Nephron (organoid): ENCODE measurements around the gene ELL2.
"Not testable (repeated sequence)": the region's sequence is repeated elsewhere in the genome, so short reads cannot be mapped to it uniquely, and the experiment has no call there.

ENCODE experiments used
- H3K27ac Mint-ChIP-seq, 3 experiments: 2 replicates each; pipeline ENCODE4 v1.8.0; 2020; ENCODE audit warnings: mixed read lengths in 3 of 3, mild to moderate bottlenecking in 2 of 3, moderate library complexity in 1 of 3
- H3K27me3 Mint-ChIP-seq: 2 replicates; pipeline ENCODE4 v1.8.0; 2021; ENCODE audit warnings: low read depth, mild to moderate bottlenecking, moderate library complexity, mixed read lengths
- H3K36me3 Mint-ChIP-seq: 2 replicates; pipeline ENCODE4 v1.8.0; 2020; ENCODE audit warnings: low read depth, mixed read lengths
- H3K4me1 Mint-ChIP-seq: 2 replicates; pipeline ENCODE4 v1.8.0; 2020; ENCODE audit warnings: mixed read lengths
- H3K4me3 Mint-ChIP-seq, 3 experiments: 2 replicates each; pipeline ENCODE4 v1.8.0; 2020; ENCODE audit warnings: mild to moderate bottlenecking in 3 of 3, mixed read lengths in 3 of 3, moderate library complexity in 2 of 3
- H3K9me3 Mint-ChIP-seq: 2 replicates; pipeline ENCODE4 v1.8.0; 2020; ENCODE audit warnings: mixed read lengths
- CTCF ChIP-seq, 3 experiments: fragments of 200-600 bp; sonication (generic); IDR thresholded peaks; one replicate each; pipeline ENCODE4 v1.5.0; 2021; ENCODE audit warnings: antibody characterized with exemption in 3 of 3; ENCODE audit not compliant: unreplicated experiment in 3 of 3

ELL2 gene

GRCh38 chr5:95853490-95853889 is 108.2 kb downstream of the ELL2 start:
- no peaks in the 10 kb centered on the region for H3K36me3 Mint-ChIP-seq
- no peak overlapping the region for H3K27ac Mint-ChIP-seq
- H3K9me3 Mint-ChIP-seq, result no peaks in the 10 kb centered on the region
- H3K27me3 Mint-ChIP-seq, result peaks cover 4% of the 10 kb centered on the region
- no peak for TF ChIP-seq CTCF (IDR thresholded peaks at IDR 0.05; ENCODE audit: unreplicated experiment in 3 of 3)
- H3K4me1 Mint-ChIP-seq, result peaks cover 2% of the 10 kb centered on the region
- no peak overlapping the region for H3K4me3 Mint-ChIP-seq

- TF ChIP-seq CTCF (IDR thresholded peaks at IDR 0.05; ENCODE audit: unreplicated experiment in 3 of 3), result no peak
Observed at GRCh38 chr5:95852567-95852966, 109.1 kb downstream of the ELL2 start.

GRCh38 chr5:95851141-95851540 is 110.5 kb downstream of the ELL2 start:
- not testable (repeated sequence) for H3K9me3 Mint-ChIP-seq, H3K4me3 Mint-ChIP-seq, H3K27me3 Mint-ChIP-seq, H3K36me3 Mint-ChIP-seq, H3K27ac Mint-ChIP-seq, H3K4me1 Mint-ChIP-seq

More at GRCh38 chr5:95852567-95852966, 109.1 kb downstream of the ELL2 start:
- Mint-ChIP-seq H3K9me3 (no peaks in the 10 kb centered on the region), H3K27me3 (no peaks in the 10 kb centered on the region), H3K36me3 (no peaks in the 10 kb centered on the region), H3K4me1 (no peaks in the 10 kb centered on the region), H3K27ac (peak overlapping the region in 1 of 3 experiments; percentile 26), H3K4me3 (no peak overlapping the region)

GRCh38 chr5:95850391-95850894 is 111.2 kb downstream of the ELL2 start:
- Mint-ChIP-seq H3K4me3 (no peak overlapping the region), H3K9me3 (no peaks in the 10 kb centered on the region), H3K27me3 (no peaks in the 10 kb centered on the region), H3K27ac (peak overlapping the region; percentile 25 to 61 (median 38)), H3K36me3 (no peaks in the 10 kb centered on the region), H3K4me1 (no peaks in the 10 kb centered on the region)
- no peak for TF ChIP-seq CTCF (IDR thresholded peaks at IDR 0.05; ENCODE audit: unreplicated experiment in 3 of 3)

GRCh38 chr5:95848701-95849100 is 113.0 kb downstream of the ELL2 start:
- TF ChIP-seq CTCF (IDR thresholded peaks at IDR 0.05; ENCODE audit: unreplicated experiment in 3 of 3), result no peak
- Mint-ChIP-seq H3K4me1 (no peaks in the 10 kb centered on the region), H3K27me3 (no peaks in the 10 kb centered on the region), H3K36me3 (no peaks in the 10 kb centered on the region), H3K9me3 (no peaks in the 10 kb centered on the region), H3K27ac (no peak overlapping the region), H3K4me3 (no peak overlapping the region)

GRCh38 chr5:95847261-95847592 is 114.4 kb downstream of the ELL2 start:
- H3K4me1 Mint-ChIP-seq, result no peaks in the 10 kb centered on the region
- no peak overlapping the region for H3K4me3 Mint-ChIP-seq
- no peaks in the 10 kb centered on the region for H3K9me3 Mint-ChIP-seq
- H3K27me3 Mint-ChIP-seq, result peaks cover 3% of the 10 kb centered on the region
- H3K36me3 Mint-ChIP-seq, result no peaks in the 10 kb centered on the region
- H3K27ac Mint-ChIP-seq, result no peak overlapping the region
- no peak for TF ChIP-seq CTCF (IDR thresholded peaks at IDR 0.05; ENCODE audit: unreplicated experiment in 3 of 3)
